H1 (cell line): ENCODE data around the gene RIPOR3. TPM values are rescaled to one million over a fixed set of nuclear protein-coding genes. Genes with fewer than 3 reads are reported as not detected.

Source experiments
- CTCF ChIA-PET: fragments of 300-600 bp; sonication (Branson Sonifier 250); formaldehyde crosslinking; loops from one replicate; lab custom pipeline; 2021; ENCODE audit not compliant: partially characterized antibody; lab: Charles Lee
- POLR2A ChIA-PET: fragments of 300-600 bp; sonication (Branson Sonifier 250); formaldehyde crosslinking; loops from one replicate; lab custom pipeline; 2021; ENCODE audit warnings: inconsistent platforms; ENCODE audit not compliant: partially characterized antibody; lab: Charles Lee
- DNase-seq, 2 experiments: peaks; one replicate each; pipeline versions ENCODE4 v3.0.0 to v3.0.0-alpha.2; 2010 to 2022; ENCODE audit warnings: low spot score in 2 of 2, low read depth in 1 of 2, mixed read lengths in 1 of 2
- FAIRE-seq: peaks from 2 replicates; lab custom pipeline; 2011; peaks lifted over from hg19 to GRCh38; lab: Jason Lieb, UNC
- H2AFZ ChIP-seq: 2 replicates; pipeline ENCODE4 v1.8.1; 2012; ENCODE audit warnings: low read length, inconsistent platforms
- H2AK5ac ChIP-seq: 2 replicates; pipeline ENCODE4 v1.6.1; 2013; ENCODE audit warnings: low read depth, low read length
- H2BK120ac ChIP-seq: replicated peaks from 2 replicates; pipeline ENCODE3; 2013; ENCODE audit warnings: low read depth, low read length, inconsistent platforms
- H2BK12ac ChIP-seq: 2 replicates; pipeline ENCODE4 v1.6.1; 2013; ENCODE audit warnings: low read depth, low read length
- H2BK15ac ChIP-seq: 2 replicates; pipeline ENCODE4 v1.6.1; 2013; ENCODE audit warnings: low read length
- H2BK20ac ChIP-seq: 2 replicates; pipeline ENCODE4 v1.6.1; 2013; ENCODE audit warnings: low read length
- H2BK5ac ChIP-seq: 2 replicates; pipeline ENCODE4 v1.6.1; 2013; ENCODE audit warnings: low read depth, low read length
- H3K14ac ChIP-seq: 2 replicates; pipeline ENCODE4 v1.6.1; 2013; ENCODE audit warnings: inconsistent platforms; ENCODE audit not compliant: insufficient read length
- H3K18ac ChIP-seq: 2 replicates; pipeline ENCODE4 v1.6.1; 2013; ENCODE audit warnings: low read length; ENCODE audit errors: extremely low read depth
- H3K23ac ChIP-seq: 2 replicates; pipeline ENCODE4 v1.6.1; 2013; ENCODE audit warnings: inconsistent platforms; ENCODE audit not compliant: insufficient read length
- H3K23me2 ChIP-seq: 2 replicates; pipeline ENCODE4 v1.6.1; 2013; ENCODE audit warnings: low read depth, low read length
- H3K27ac ChIP-seq: 2 replicates; pipeline ENCODE4 v1.6.1; 2011; ENCODE audit warnings: low read depth, low read length, inconsistent platforms
- H3K27me3 ChIP-seq, 4 experiments: replicated peaks in 1 of 4; 1 replicate in 1 of 4; 2 replicates in 3 of 4; pipeline versions ENCODE4 v1.6.1 to v1.8.1; 2011 to 2013; ENCODE audit warnings: low read length in 3 of 4, mild to moderate bottlenecking in 3 of 4, inconsistent platforms in 2 of 4, mixed read lengths in 2 of 4, moderate library complexity in 1 of 4; ENCODE audit not compliant: control insufficient read depth in 3 of 4, insufficient read depth in 3 of 4; ENCODE audit errors: extremely low read depth in 1 of 4
- H3K36me3 ChIP-seq, 4 experiments: 2 replicates each; pipeline versions ENCODE4 v1.6.1 to v1.8.1; 2011 to 2013; ENCODE audit warnings: mild to moderate bottlenecking in 4 of 4, low read length in 3 of 4, moderate library complexity in 2 of 4, control low read depth in 1 of 4, inconsistent platforms in 1 of 4; ENCODE audit not compliant: insufficient read depth in 4 of 4, control insufficient read depth in 2 of 4
- H3K4ac ChIP-seq: replicated peaks from 2 replicates; pipeline ENCODE3; 2013; ENCODE audit warnings: low read length, low read depth, mixed read lengths, inconsistent platforms; ENCODE audit not compliant: insufficient read length
- H3K4me1 ChIP-seq, 4 experiments: replicated peaks in 1 of 4; 1 replicate in 1 of 4; 2 replicates in 3 of 4; pipeline versions ENCODE4 v1.6.1 to v1.8.1; 2011 to 2013; ENCODE audit warnings: low read length in 3 of 4, inconsistent platforms in 2 of 4, mixed read lengths in 1 of 4; ENCODE audit not compliant: insufficient read depth in 4 of 4, control insufficient read depth in 3 of 4
- H3K4me2 ChIP-seq, 2 experiments: 2 replicates each; pipeline versions ENCODE4 v1.6.1 to v1.8.1; 2011 to 2013; ENCODE audit warnings: low read depth in 2 of 2, low read length in 2 of 2, control low read depth in 1 of 2, inconsistent platforms in 1 of 2, mild to moderate bottlenecking in 1 of 2; ENCODE audit not compliant: insufficient read depth in 1 of 2
- H3K4me3 ChIP-seq, 4 experiments: fragments of 200-600, 300-600 bp in 1 of 4; sonication (generic), shearing (Covaris generic), sonication (Bioruptor Twin) in 1 of 4; 2 replicates each; pipeline versions ENCODE4 v1.5.1 to v1.8.1; 2011 to 2016; ENCODE audit warnings: low read length in 4 of 4, low read depth in 3 of 4, control low read depth in 2 of 4, inconsistent platforms in 2 of 4, mild to moderate bottlenecking in 2 of 4, mixed read lengths in 1 of 4, moderate library complexity in 1 of 4; ENCODE audit not compliant: insufficient read depth in 2 of 4; ENCODE audit errors: extremely low read depth in 1 of 4
- H3K56ac ChIP-seq: replicated peaks from 2 replicates; pipeline ENCODE3; 2013; ENCODE audit warnings: low read depth, mild to moderate bottlenecking, mixed read lengths, low read length, inconsistent platforms; ENCODE audit not compliant: insufficient read length
- H3K79me1 ChIP-seq: 2 replicates; pipeline ENCODE4 v1.6.1; 2013; ENCODE audit warnings: low read depth, low read length, control low read depth
- H3K79me2 ChIP-seq, 2 experiments: 2 replicates each; pipeline versions ENCODE4 v1.6.1 to v1.8.1; 2012 to 2013; ENCODE audit warnings: low read length in 2 of 2, mild to moderate bottlenecking in 2 of 2, inconsistent platforms in 1 of 2; ENCODE audit not compliant: insufficient read depth in 2 of 2, control insufficient read depth in 1 of 2
- H3K9ac ChIP-seq, 4 experiments: replicated peaks in 1 of 4; 1 replicate in 1 of 4; 2 replicates in 3 of 4; pipeline versions ENCODE4 v1.6.1 to v1.8.1; 2011 to 2013; ENCODE audit warnings: low read depth in 3 of 4, low read length in 3 of 4, control low read depth in 2 of 4, mild to moderate bottlenecking in 2 of 4, moderate library complexity in 2 of 4, inconsistent platforms in 1 of 4; ENCODE audit errors: extremely low read depth in 1 of 4
- H3K9me3 ChIP-seq, 2 experiments: 2 replicates each; pipeline versions ENCODE4 v1.6.1 to v1.8.1; 2012 to 2013; ENCODE audit warnings: mild to moderate bottlenecking in 2 of 2, moderate library complexity in 2 of 2, control low read depth in 1 of 2, inconsistent platforms in 1 of 2, low read depth in 1 of 2, low read length in 1 of 2, mixed read lengths in 1 of 2; ENCODE audit not compliant: insufficient read depth in 2 of 2
- H4K20me1 ChIP-seq, 2 experiments: replicated peaks in 1 of 2; 2 replicates each; pipeline versions ENCODE3 to v1.8.1; 2011 to 2013; ENCODE audit warnings: inconsistent platforms in 2 of 2, low read length in 2 of 2, mild to moderate bottlenecking in 1 of 2; ENCODE audit not compliant: insufficient read depth in 2 of 2, control insufficient read depth in 1 of 2
- H4K5ac ChIP-seq: 2 replicates; pipeline ENCODE4 v1.6.1; 2013; ENCODE audit warnings: low read length, low read depth, mixed read lengths, inconsistent platforms; ENCODE audit not compliant: insufficient read length
- H4K8ac ChIP-seq: 2 replicates; pipeline ENCODE4 v1.8.0; 2013; ENCODE audit warnings: mild to moderate bottlenecking, moderate library complexity, low read length, inconsistent platforms; ENCODE audit not compliant: insufficient read depth; ENCODE audit errors: extremely low read depth
- H4K91ac ChIP-seq: replicated peaks from 2 replicates; pipeline ENCODE3; 2013; ENCODE audit warnings: low read length, mixed read lengths, inconsistent platforms; ENCODE audit not compliant: insufficient read length
- JUND ChIP-seq: IDR thresholded peaks from 2 replicates; pipeline ENCODE4 v1.6.1; 2011; ENCODE audit warnings: mild to moderate bottlenecking, improper control_type of control experiment, low read length
- TCF12 ChIP-seq: IDR thresholded peaks from 2 replicates; pipeline ENCODE4 v1.6.1; 2011; ENCODE audit warnings: low read depth, mild to moderate bottlenecking, low read length
- WGBS, 2 experiments: shearing (Covaris generic) in 1 of 2; methylation state at CpG; one replicate each; pipeline versions ENCODE4 v1.1.6 to v1.1.7; 2013 to 2015; ENCODE audit warnings: low lambda C conversion rate in 2 of 2, mixed read lengths in 2 of 2, inconsistent platforms in 1 of 2, low coverage in 1 of 2, missing lambda C conversion rate in 1 of 2; ENCODE audit not compliant: insufficient replicate concordance in 2 of 2, insufficient coverage in 1 of 2, insufficient read length in 1 of 2; ENCODE audit errors: extremely low coverage in 1 of 2, missing lambda C conversion rate in 1 of 2; 5-methylcytosine and 5-hydroxymethylcytosine counted together
- polyA plus RNA-seq, 7 experiments: library from polyadenylated mRNA; depleted of rRNA in 3 of 7; stranded (reverse) in 5 of 7; unstranded in 2 of 7; fragments of >200 nt in 5 of 7; fragments of 200-250 nt in 2 of 7; gene quantifications; 1 replicate in 5 of 7; 2 replicates in 1 of 7; 4 replicates in 1 of 7; pipeline versions ENCODE4 v1.2.1 to v1.2.3, GENCODE V29; 2011 to 2013; ENCODE audit warnings: missing spikeins in 2 of 7, mixed read lengths in 2 of 7
- total RNA-seq: library from RNA; stranded (reverse); fragmentation: NEBNext Ultra II Directional; extraction: Animal tissue kit (Norgen Biotek cat#: 25700); gene quantifications from 2 replicates; pipeline ENCODE4 v1.2.1, GENCODE V29; 2021

Gene RIPOR3
- total and polyA plus RNA-seq, 2 of the 8 experiments (the other 6 are each of a cell fraction or from before 2014, with no cell fraction given): 3.6 to 4.5 TPM

DNA sequence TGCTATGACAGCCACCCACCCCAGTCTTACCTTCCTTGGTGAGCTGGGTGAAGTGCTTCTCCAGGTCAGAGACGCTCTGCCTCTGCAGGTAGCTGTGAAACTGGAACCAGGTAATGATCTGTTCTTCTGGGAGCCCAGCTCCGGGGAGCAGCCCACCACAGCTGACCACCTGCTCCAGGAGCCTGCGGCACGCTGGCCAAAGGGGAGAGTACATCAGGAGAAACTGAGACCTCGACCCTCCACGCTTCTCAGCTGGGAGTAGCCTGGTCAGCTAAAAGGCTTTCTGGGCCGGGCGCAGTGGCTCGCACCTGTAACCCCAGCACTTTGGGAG lies 98.4 kb downstream of the RIPOR3 start:
- Histone ChIP-seq H2BK15ac (no peak overlapping the region), H3K56ac (no peak overlapping the region), H2BK20ac (no peak overlapping the region), H3K23ac (no peak overlapping the region), H3K4me1 (peaks cover 0 to 13% (median 8%) of the 10 kb centered on the region in 4 experiments; a peak in 4 of 7 replicates), H2BK12ac (no peak overlapping the region), H4K20me1 (no peaks in the 10 kb centered on the region), H3K4me2 (no peak overlapping the region), H2BK5ac (no peak overlapping the region; the same call in 1 of the 2 replicates), H3K27me3 (no peaks in the 10 kb centered on the region), H3K4me3 (no peak overlapping the region), H3K4ac (no peak overlapping the region), H4K91ac (no peak overlapping the region), H4K8ac (no peak overlapping the region; the same call in 1 of the 2 replicates), H3K9me3 (no peaks in the 10 kb centered on the region), H3K79me1 (no peaks in the 10 kb centered on the region; the same call in 1 of the 2 replicates), H3K18ac (no peak overlapping the region), H3K9ac (no peak overlapping the region; a peak in 1 of 7 replicates), H3K27ac (no peak overlapping the region), H2AFZ (no peak overlapping the region), H3K36me3 (no peaks in the 10 kb centered on the region), H2BK120ac (no peak overlapping the region), H3K14ac (no peak overlapping the region), H4K5ac (no peak overlapping the region), H3K23me2 (no peaks in the 10 kb centered on the region; the same call in 1 of the 2 replicates), H2AK5ac (no peak overlapping the region), H3K79me2 (no peaks in the 10 kb centered on the region)
- FAIRE-seq: no peak
- CTCF ChIA-PET: interaction anchor here (0.7 to 2.1 kb wide), 9 partner anchors 14 to 115 kb away, joined by 3 to 6 read pairs (median 4); partner anchors contain the start of gene RIPOR3
- 93% methylated on average over 9 of the region's 9 CpGs; no CpG with 5 or more reads in 1 of the 2 experiments for WGBS, 2 experiments
- POLR2A ChIA-PET: interaction anchor here (0.8 to 1.2 kb wide), 2 partner anchors 33 to 121 kb away, joined by 3 read pairs; no protein-coding TSS in a partner anchor
- no peak for DNase-seq
- TF ChIP-seq JUND: no peak
- TF ChIP-seq TCF12: no peak
